Neutrophil (primary cell): Measurements from ENCODE around the gene GMEB2.
"Not testable (repeated sequence)": the region's sequence is repeated elsewhere in the genome, so short reads cannot be mapped to it uniquely, and the experiment has no call there.

Experiments
- H3K27ac ChIP-seq: fragments of 200-600 bp; sonication (generic); 2 replicates; pipeline ENCODE4 v1.5.1; 2016; ENCODE audit warnings: mild to moderate bottlenecking, moderate library complexity
- H3K27me3 ChIP-seq: fragments of 200-600 bp; sonication (generic); 2 replicates; pipeline ENCODE4 v1.6.0; 2016; ENCODE audit warnings: mild to moderate bottlenecking
- H3K36me3 ChIP-seq: fragments of 200-600 bp; sonication (generic); 2 replicates; pipeline ENCODE4 v1.5.1; 2017
- H3K4me1 ChIP-seq, 2 experiments: fragments of 200-600 bp in 1 of 2; sonication (generic) in 1 of 2; 1 replicate in 1 of 2; 2 replicates in 1 of 2; pipeline versions ENCODE4 v1.5.1 to v1.6.1; 2013 to 2016; ENCODE audit warnings: low read depth in 1 of 2, low read length in 1 of 2, mild to moderate bottlenecking in 1 of 2, moderate library complexity in 1 of 2; ENCODE audit not compliant: control insufficient read depth in 1 of 2, insufficient read depth in 1 of 2
- H3K4me3 ChIP-seq, 2 experiments: fragments of 200-600 bp in 1 of 2; sonication (generic) in 1 of 2; 1 replicate in 1 of 2; 2 replicates in 1 of 2; pipeline ENCODE4 v1.5.1; 2013 to 2016; ENCODE audit warnings: low read depth in 1 of 2, low read length in 1 of 2, mild to moderate bottlenecking in 1 of 2, moderate library complexity in 1 of 2
- H3K9me3 ChIP-seq: fragments of 200-600 bp; sonication (generic); 2 replicates; pipeline ENCODE4 v1.5.1; 2016
- CTCF ChIP-seq: fragments of 200-600 bp; sonication (generic); IDR thresholded peaks from 2 replicates; pipeline ENCODE4 v1.5.1; 2016; ENCODE audit warnings: antibody characterized with exemption

The GMEB2 gene

GRCh38 chr20:63611646-63612045 is 15.3 kb downstream of the GMEB2 start:
- Histone ChIP-seq H3K4me3 (peak overlapping the region in 1 of 2 experiments; percentile 31), H3K27me3 (no peaks in the 10 kb centered on the region), H3K36me3 (peaks cover 13% of the 10 kb centered on the region), H3K4me1 (peaks cover 39% of the 10 kb centered on the region in 2 experiments), H3K27ac (peak overlapping the region; percentile 87), H3K9me3 (no peaks in the 10 kb centered on the region)
- no peak for TF ChIP-seq CTCF

- TF ChIP-seq CTCF: no peak
- H3K4me1 ChIP-seq: peaks cover 43 to 48% of the 10 kb centered on the region in 2 experiments
These were observed 16.1 kb downstream of the GMEB2 start for GRCh38 chr20:63610581-63611435.

GRCh38 chr20:63606686-63607085 is 20.2 kb downstream of the GMEB2 start:
- H3K27ac ChIP-seq: peak overlapping the region; percentile 57
- H3K4me3 ChIP-seq: peak overlapping the region in 1 of 2 experiments; percentile 19
- TF ChIP-seq CTCF: no peak
- H3K4me1 ChIP-seq: peaks cover 32 to 37% of the 10 kb centered on the region in 2 experiments
- H3K9me3 ChIP-seq: no peaks in the 10 kb centered on the region
- peaks cover 12% of the 10 kb centered on the region for H3K36me3 ChIP-seq
- H3K27me3 ChIP-seq: no peaks in the 10 kb centered on the region

More at GRCh38 chr20:63610581-63611435, 16.1 kb downstream of the GMEB2 start:
- no peak overlapping the region for H3K4me3 ChIP-seq
- no peaks in the 10 kb centered on the region for H3K27me3 ChIP-seq
- H3K9me3 ChIP-seq: no peaks in the 10 kb centered on the region
- H3K36me3 ChIP-seq: peaks cover 5% of the 10 kb centered on the region
- H3K27ac ChIP-seq: peak overlapping the region; percentile 87

- H3K4me3 ChIP-seq: no peak overlapping the region
- no peak for TF ChIP-seq CTCF
- H3K36me3 ChIP-seq: peaks cover 48% of the 10 kb centered on the region
- peak overlapping the region; percentile 57 for H3K27ac ChIP-seq
- H3K27me3 ChIP-seq: no peaks in the 10 kb centered on the region
- no peaks in the 10 kb centered on the region for H3K9me3 ChIP-seq
- H3K4me1 ChIP-seq: peaks cover 20 to 23% of the 10 kb centered on the region in 2 experiments
These were observed 24.6 kb downstream of the GMEB2 start for GRCh38 chr20:63602321-63602720.

- not testable (repeated sequence) for H3K4me3 ChIP-seq, H3K27me3 ChIP-seq, H3K9me3 ChIP-seq
- peaks cover 16 to 21% of the 10 kb centered on the region in 2 experiments for H3K4me1 ChIP-seq
- H3K36me3 ChIP-seq: peaks cover 52% of the 10 kb centered on the region
- peak overlapping the region; percentile 57 for H3K27ac ChIP-seq
These were observed 25.2 kb downstream of the GMEB2 start for GRCh38 chr20:63601679-63602078.

GRCh38 chr20:63599396-63600050 is 27.4 kb downstream of the GMEB2 start:
- no peaks in the 10 kb centered on the region for H3K27me3 ChIP-seq
- H3K4me3 ChIP-seq: no peak overlapping the region
- peaks cover 10 to 11% of the 10 kb centered on the region in 2 experiments for H3K4me1 ChIP-seq
- peaks cover 74% of the 10 kb centered on the region for H3K36me3 ChIP-seq
- no peaks in the 10 kb centered on the region for H3K9me3 ChIP-seq
- no peak for TF ChIP-seq CTCF
- H3K27ac ChIP-seq: no peak overlapping the region
